Keratinocyte (primary cell): ENCODE data around the gene ARHGEF19. TPM values are rescaled to one million over a fixed set of nuclear protein-coding genes. Genes with fewer than 3 reads are reported as not detected.
"Not testable (repeated sequence)": the region's sequence is repeated elsewhere in the genome, so short reads cannot be mapped to it uniquely, and the experiment has no call there.

Experiments used
- DNase-seq: peaks from one replicate; pipeline ENCODE4 v3.0.0-alpha.2; 2011; ENCODE audit warnings: low read depth, missing footprints, low spot score
- FAIRE-seq: peaks from 2 replicates; lab custom pipeline; 2011; peaks lifted over from hg19 to GRCh38; lab: Jason Lieb, UNC
- H2AFZ ChIP-seq: 2 replicates; pipeline ENCODE4 v1.6.0; 2012; ENCODE audit warnings: low read length, control low read depth, inconsistent platforms; ENCODE audit not compliant: control insufficient read depth
- H3K27ac ChIP-seq: 2 replicates; pipeline ENCODE4 v1.5.1; 2011; ENCODE audit warnings: low read length; ENCODE audit not compliant: control insufficient read depth, insufficient read depth
- H3K27me3 ChIP-seq: 3 replicates; pipeline ENCODE4 v1.6.0; 2011; ENCODE audit warnings: low read length; ENCODE audit not compliant: control insufficient read depth, insufficient read depth; ENCODE audit errors: extremely low read depth
- H3K36me3 ChIP-seq, 2 experiments: 2 replicates in 1 of 2; 3 replicates in 1 of 2; pipeline ENCODE4 v1.5.1; 2011; ENCODE audit warnings: low read length in 2 of 2, mild to moderate bottlenecking in 1 of 2; ENCODE audit not compliant: control insufficient read depth in 2 of 2, insufficient read depth in 2 of 2; ENCODE audit errors: extremely low read depth in 1 of 2
- H3K4me1 ChIP-seq: 3 replicates; pipeline ENCODE4 v1.5.1; 2011; ENCODE audit warnings: low read length; ENCODE audit not compliant: control insufficient read depth, insufficient read depth; ENCODE audit errors: extremely low read depth
- H3K4me2 ChIP-seq: 3 replicates; pipeline ENCODE4 v1.6.0; 2011; ENCODE audit warnings: low read depth, low read length; ENCODE audit not compliant: control insufficient read depth, insufficient read depth; ENCODE audit errors: extremely low read depth
- H3K4me3 ChIP-seq, 3 experiments: fragments of 200-600 bp in 1 of 3; sonication (generic) in 1 of 3; 2 replicates in 2 of 3; 3 replicates in 1 of 3; pipeline ENCODE4 v1.5.1; 2011 to 2016; ENCODE audit warnings: low read length in 3 of 3, mild to moderate bottlenecking in 3 of 3, control low read depth in 2 of 3, inconsistent platforms in 1 of 3, low read depth in 1 of 3, mixed read lengths in 1 of 3, mixed run types in 1 of 3, moderate library complexity in 1 of 3; ENCODE audit not compliant: control insufficient read depth in 2 of 3, insufficient read depth in 2 of 3; ENCODE audit errors: extremely low read depth in 1 of 3
- H3K79me2 ChIP-seq: 2 replicates; pipeline ENCODE4 v1.6.0; 2012; ENCODE audit warnings: low read length; ENCODE audit not compliant: control insufficient read depth, insufficient read depth
- H3K9ac ChIP-seq: 3 replicates; pipeline ENCODE4 v1.6.0; 2011; ENCODE audit warnings: low read length; ENCODE audit not compliant: control insufficient read depth, insufficient read depth; ENCODE audit errors: extremely low read depth
- H3K9me1 ChIP-seq: 3 replicates; pipeline ENCODE4 v1.6.0; 2011; ENCODE audit warnings: low read length; ENCODE audit not compliant: control insufficient read depth, insufficient read depth; ENCODE audit errors: extremely low read depth
- H3K9me3 ChIP-seq: 2 replicates; pipeline ENCODE4 v1.5.1; 2012; ENCODE audit warnings: low read depth, low read length; ENCODE audit not compliant: control insufficient read depth
- H4K20me1 ChIP-seq: 3 replicates; pipeline ENCODE4 v1.6.0; 2011; ENCODE audit warnings: low read length; ENCODE audit not compliant: control insufficient read depth, insufficient read depth; ENCODE audit errors: extremely low read depth
- EZH2 ChIP-seq: IDR thresholded peaks from one replicate; pipeline ENCODE4 v1.6.1; 2012; ENCODE audit warnings: inconsistent platforms, mild to moderate bottlenecking, low read length, moderate library complexity
- dilution Hi-C: fragments of 300-500 bp; cut with MboI; formaldehyde crosslinking; loops from one replicate; pipeline ENCODE4 v1.7.0; 2020; ENCODE audit warnings: low sequenced_read_pairs; ENCODE audit not compliant: extremely low pct_ligation_motif_present
- polyA plus RNA-seq, 5 experiments: library from polyadenylated mRNA; depleted of rRNA in 3 of 5; stranded (reverse) in 3 of 5; stranded (forward) in 1 of 5; unstranded in 1 of 5; fragments of >200 nt; gene quantifications; 1 replicate in 1 of 5; 2 replicates in 3 of 5; 3 replicates in 1 of 5; pipeline versions ENCODE4 v1.2.1 to v1.2.3, GENCODE V29; 2011 to 2012; ENCODE audit warnings: missing spikeins in 2 of 5, low read depth in 1 of 5, low replicate concordance in 1 of 5
- TF ChIP-seq, protein P1 (sequence below), 3 experiments: IDR thresholded peaks in 1 of 3; conservative IDR thresholded peaks in 1 of 3; optimal IDR thresholded peaks in 1 of 3; 2 replicates in 2 of 3; 3 replicates in 1 of 3; pipeline versions ENCODE3 to v1.5.1; 2011; ENCODE audit warnings: low read length in 3 of 3, mild to moderate bottlenecking in 3 of 3, moderate library complexity in 2 of 3, control low read depth in 1 of 3, inconsistent platforms in 1 of 3; ENCODE audit not compliant: insufficient read depth in 2 of 3; ENCODE audit errors: extremely low read depth in 1 of 3

ARHGEF19 gene
- polyA plus RNA-seq, 1 donor (not counting 4 experiments of a cell fraction or from before 2014, with no cell fraction given), result 5.0 TPM

DNA sequence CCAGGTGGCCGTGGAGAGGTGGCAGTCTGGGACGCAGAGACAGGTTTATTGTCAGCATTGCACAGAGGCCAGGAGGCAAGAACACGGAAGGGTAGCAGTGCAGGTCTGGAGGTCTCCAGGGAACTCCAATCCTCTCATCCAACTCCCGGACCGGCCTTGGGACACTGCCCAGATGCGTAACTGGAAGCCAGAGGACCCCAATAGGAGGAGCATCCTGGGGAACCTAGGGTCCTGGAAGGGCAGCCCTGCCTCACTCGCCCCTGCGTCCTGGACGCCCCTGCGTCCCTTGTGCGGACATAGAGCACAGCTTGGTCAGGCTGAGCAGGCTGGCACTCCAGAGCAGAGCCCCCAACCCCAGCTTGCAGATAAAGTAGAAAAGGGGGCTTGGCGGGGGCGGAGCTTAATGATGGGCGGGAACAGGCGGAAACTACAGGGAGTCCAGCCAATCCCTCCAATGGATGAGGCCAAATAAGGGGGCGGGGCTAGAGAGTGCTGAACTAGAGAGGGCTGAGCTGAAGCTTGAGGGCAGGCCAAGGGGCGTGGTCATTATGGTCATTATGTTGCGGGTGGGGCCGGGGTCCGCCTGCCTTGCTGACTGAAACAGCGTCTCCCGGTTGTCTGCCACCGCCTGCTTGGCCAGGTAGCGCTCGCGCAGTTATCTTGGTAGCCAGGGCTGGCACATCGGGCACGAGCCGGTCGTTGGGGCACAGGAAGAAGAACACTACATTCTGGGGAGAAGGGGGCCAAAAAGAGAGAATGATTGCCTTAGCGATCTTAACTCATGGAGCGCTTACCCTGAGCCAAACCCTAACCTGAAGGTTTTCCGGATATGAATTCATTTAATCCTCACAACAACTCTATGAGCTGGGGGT is 3.7 kb upstream of the ARHGEF19 start:
- FAIRE-seq (no peak), DNase-seq (no peak)
- Histone ChIP-seq H3K9ac (peak overlapping the region; percentile 76), H4K20me1 (no peaks in the 10 kb centered on the region), H3K27ac (no peak overlapping the region), H2AFZ (peak overlapping the region; percentile 98), H3K4me1 (peaks cover 30% of the 10 kb centered on the region), H3K36me3 (no peaks in the 10 kb centered on the region), H3K79me2 (no peaks in the 10 kb centered on the region), H3K4me3 (peak overlapping the region; percentile 54 to 77 (median 73)), H3K27me3 (no peaks in the 10 kb centered on the region), H3K9me1 (no peaks in the 10 kb centered on the region), H3K9me3 (no peaks in the 10 kb centered on the region), H3K4me2 (peak overlapping the region; percentile 92)
- dilution Hi-C loops, result no loop called here
- no peak for TF ChIP-seq EZH2
- TF ChIP-seq, protein P1, sequence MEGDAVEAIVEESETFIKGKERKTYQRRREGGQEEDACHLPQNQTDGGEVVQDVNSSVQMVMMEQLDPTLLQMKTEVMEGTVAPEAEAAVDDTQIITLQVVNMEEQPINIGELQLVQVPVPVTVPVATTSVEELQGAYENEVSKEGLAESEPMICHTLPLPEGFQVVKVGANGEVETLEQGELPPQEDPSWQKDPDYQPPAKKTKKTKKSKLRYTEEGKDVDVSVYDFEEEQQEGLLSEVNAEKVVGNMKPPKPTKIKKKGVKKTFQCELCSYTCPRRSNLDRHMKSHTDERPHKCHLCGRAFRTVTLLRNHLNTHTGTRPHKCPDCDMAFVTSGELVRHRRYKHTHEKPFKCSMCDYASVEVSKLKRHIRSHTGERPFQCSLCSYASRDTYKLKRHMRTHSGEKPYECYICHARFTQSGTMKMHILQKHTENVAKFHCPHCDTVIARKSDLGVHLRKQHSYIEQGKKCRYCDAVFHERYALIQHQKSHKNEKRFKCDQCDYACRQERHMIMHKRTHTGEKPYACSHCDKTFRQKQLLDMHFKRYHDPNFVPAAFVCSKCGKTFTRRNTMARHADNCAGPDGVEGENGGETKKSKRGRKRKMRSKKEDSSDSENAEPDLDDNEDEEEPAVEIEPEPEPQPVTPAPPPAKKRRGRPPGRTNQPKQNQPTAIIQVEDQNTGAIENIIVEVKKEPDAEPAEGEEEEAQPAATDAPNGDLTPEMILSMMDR (optimal IDR thresholded peaks at IDR 0.05 in 1 of 3, IDR thresholded peaks at IDR 0.05 in 1 of 3, conservative IDR thresholded peaks at IDR 0.05 in 1 of 3; ENCODE audit: extremely low read depth in 1 of 3, insufficient read depth in 2 of 3, low read length in 3 of 3), result no peak

DNA sequence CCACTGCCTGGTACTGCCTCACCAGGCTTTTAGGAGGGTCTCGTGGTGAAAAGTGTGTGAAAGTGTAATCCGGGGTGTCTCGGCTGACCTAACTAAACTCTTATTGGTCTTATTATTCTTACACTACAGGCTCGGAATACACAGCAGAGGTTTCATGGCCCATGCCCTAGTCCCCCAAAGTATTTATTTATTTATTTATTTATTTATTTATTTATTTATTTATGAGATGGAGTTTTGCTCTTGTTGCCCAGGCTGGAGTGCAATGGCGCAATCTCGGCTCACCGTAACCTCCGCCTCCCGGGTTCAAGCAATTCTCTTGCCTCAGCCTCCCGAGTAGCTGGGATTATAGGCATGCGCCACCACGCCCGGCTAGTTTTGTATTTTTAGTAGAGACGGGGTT is 2.8 kb upstream of the ARHGEF19 start:
- H3K4me2 ChIP-seq, H2AFZ ChIP-seq, H3K9ac ChIP-seq, DNase-seq, H3K9me1 ChIP-seq, H3K36me3 ChIP-seq, dilution Hi-C loops, FAIRE-seq, H3K4me3 ChIP-seq, H4K20me1 ChIP-seq, H3K79me2 ChIP-seq, H3K27ac ChIP-seq, H3K27me3 ChIP-seq, H3K9me3 ChIP-seq: not testable (repeated sequence)
- H3K4me1 ChIP-seq, result peaks cover 31% of the 10 kb centered on the region

DNA sequence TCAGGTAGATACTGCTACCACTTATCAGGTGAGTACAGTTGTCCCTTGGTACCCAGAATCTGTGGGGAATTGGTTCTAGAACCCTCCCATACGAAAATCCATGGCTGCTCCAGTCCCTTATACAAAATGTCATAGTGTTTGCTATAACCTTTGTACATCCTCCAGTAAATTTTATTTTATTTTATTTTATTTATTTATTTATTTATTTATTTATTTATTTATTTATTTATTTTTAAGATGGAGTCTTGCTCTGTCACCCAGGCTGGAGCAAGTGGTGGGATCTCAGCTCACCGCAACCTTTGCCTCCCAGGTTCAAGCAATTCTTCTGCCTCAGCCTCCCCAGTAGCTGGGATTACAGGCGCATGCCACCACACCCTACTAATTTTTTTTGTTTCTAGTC is 1.1 kb upstream of the ARHGEF19 start:
- H3K27ac ChIP-seq, H2AFZ ChIP-seq, dilution Hi-C loops, FAIRE-seq, H3K4me3 ChIP-seq, H3K36me3 ChIP-seq, H4K20me1 ChIP-seq, H3K4me2 ChIP-seq, H3K9ac ChIP-seq, H3K79me2 ChIP-seq, H3K9me3 ChIP-seq, DNase-seq, H3K9me1 ChIP-seq, H3K27me3 ChIP-seq: not testable (repeated sequence)
- H3K4me1 ChIP-seq, result peaks cover 35% of the 10 kb centered on the region
